Activated CD8-positive, alpha-beta memory T cell treated with anti-CD3 and anti-CD28 coated beads for 48 hours (primary cell): ENCODE measurements around the gene OR4K1.
"Not testable (repeated sequence)": the region's sequence is repeated elsewhere in the genome, so short reads cannot be mapped to it uniquely, and the experiment has no call there.

Experiments
- DNase-seq, 3 experiments: peaks; one replicate each; pipeline ENCODE4 v3.0.0-alpha.2; 2020; ENCODE audit warnings: low read depth in 2 of 3, low spot score in 2 of 3

The OR4K1 gene, protein sequence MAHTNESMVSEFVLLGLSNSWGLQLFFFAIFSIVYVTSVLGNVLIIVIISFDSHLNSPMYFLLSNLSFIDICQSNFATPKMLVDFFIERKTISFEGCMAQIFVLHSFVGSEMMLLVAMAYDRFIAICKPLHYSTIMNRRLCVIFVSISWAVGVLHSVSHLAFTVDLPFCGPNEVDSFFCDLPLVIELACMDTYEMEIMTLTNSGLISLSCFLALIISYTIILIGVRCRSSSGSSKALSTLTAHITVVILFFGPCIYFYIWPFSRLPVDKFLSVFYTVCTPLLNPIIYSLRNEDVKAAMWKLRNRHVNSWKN

DNA sequence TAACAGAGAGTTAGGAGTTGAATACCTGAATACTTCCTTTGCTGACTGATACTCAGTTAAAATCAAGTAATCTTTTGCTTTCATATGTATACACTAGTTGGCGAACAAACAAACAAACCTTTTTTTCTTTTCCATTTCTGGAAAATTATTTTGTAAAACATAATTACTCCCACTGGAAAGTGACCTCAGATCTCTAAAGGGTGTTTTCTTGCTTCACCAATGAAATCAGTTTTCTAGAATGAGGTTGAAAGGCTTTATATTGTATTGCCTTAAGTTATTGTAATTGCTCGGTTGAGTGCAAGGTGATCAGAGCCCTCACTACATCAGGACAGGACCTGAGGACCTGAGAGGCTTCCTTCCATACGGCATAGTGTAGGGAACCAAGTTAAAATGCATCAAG, at the start of gene OR4K1:
Gene OR4K1, plus strand, starts transcription at position 301 of the 400 bp plus-strand sequence. CDS start 4,750 bp downstream, outside the sequence.
- no peak for DNase-seq

DNA sequence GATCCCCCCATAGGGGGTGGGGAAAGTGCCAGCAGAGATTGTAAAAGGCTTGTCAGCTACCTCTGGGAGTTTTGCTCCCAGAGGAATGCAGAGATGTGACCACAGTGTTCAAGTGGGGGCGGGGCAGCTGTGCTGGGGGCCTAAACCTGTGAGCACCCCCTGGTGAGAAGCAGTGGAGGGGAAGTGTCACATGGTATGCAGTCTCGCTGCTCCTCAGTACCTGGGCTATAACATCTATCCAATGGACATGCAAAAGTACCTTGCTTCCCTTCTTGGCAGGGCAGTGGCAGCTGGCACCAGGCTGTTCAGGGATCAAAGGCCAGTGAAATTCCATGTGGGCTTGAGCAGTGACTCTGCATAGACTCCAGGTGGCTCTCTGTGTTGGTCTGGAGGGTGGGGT, 35.4 kb upstream of the OR4K1 start:
- no peak for DNase-seq

DNA sequence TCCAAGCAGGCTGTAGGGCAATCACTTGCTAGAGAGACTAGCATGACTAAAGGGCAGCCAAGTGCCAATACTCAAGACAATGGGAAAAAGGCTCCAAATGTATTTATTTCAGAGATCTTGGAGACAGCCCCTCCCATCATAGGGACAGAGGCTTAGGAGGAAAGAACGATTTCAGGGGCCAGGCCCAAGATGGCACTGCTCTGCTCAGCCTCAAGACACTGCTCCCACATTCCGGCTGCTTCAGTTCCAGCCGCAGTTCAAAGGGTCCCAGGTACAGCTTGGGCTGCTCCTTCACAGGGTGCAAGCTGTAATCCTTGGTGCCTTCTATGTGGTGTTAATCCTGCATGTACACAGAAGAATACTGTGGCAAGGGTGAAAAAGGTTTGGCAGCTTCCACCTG, 29.7 kb upstream of the OR4K1 start:
- DNase-seq: no peak

GRCh38 chr14:19902409-19902808, 28.3 kb upstream of the OR4K1 start:
- DNase-seq: no peak

- DNase-seq: no peak
Observed at GRCh38 chr14:19906665-19907064, 24.1 kb upstream of the OR4K1 start.

DNA sequence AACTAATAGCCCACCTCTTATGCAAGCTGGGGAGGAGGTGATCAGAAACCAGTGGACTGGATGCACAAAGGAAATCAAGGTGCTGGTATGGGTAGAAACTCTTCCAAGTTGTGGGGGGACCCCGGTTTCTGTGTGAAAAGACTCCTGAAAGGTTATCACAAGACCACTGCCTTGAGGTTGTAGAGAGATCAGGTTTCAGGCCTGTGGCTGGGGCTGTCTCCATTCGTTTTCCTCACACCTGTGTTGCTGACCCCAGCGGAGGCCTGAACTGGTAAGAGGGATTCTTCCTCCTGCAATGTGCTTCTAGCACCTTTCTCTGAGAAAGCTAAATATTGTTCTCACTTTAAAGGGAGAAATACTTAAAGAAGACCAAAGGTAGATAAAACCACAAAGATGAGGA, 19.6 kb upstream of the OR4K1 start:
- no peak for DNase-seq

GRCh38 chr14:19917243-19917642, 13.5 kb upstream of the OR4K1 start:
- no peak for DNase-seq

- no peak for DNase-seq
Observed at GRCh38 chr14:19917955-19918518, 12.7 kb upstream of the OR4K1 start.

DNA sequence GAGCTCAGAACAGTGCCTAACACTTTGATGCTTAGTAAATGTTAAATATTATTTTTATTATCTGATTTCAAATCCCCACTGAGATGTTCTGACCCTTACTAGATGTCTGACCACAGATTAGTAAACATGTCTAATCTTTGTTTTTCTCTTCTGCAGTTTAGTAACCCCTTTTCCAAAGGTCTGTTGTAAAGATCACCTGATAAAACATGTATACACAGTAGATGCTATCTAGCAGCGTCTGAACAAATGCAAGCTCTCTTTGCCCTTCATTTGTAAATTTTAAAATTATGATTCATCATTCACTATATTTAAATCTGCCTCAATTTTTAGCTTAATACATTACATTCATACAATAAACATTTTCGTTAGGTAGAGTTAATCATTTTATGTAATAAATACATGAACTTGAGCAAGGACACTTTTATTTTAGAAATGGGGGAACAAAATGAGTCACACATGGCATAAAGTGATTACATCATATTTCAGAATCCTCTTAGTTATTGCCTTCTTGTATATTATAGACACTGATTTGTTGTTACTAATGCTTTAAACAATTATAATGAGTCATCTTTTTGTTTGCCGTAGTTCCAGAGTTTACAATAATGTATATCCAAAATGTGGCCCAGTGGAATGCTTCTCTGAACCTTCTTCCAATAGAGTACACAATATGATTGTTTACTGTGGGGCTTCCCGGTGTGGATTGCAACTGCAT, 12.0 kb upstream of the OR4K1 start:
- DNase-seq: no peak

GRCh38 chr14:19920021-19920657, 10.6 kb upstream of the OR4K1 start, which contains the start of gene OR4K5:
TSS of gene OR4K5 (plus strand) at chr14:19920607. CDS start at chr14:19920607, 0 bp downstream.
- DNase-seq: no peak

- DNase-seq: no peak
Observed at GRCh38 chr14:19941668-19942067, 11.0 kb downstream of the OR4K1 start.

DNA sequence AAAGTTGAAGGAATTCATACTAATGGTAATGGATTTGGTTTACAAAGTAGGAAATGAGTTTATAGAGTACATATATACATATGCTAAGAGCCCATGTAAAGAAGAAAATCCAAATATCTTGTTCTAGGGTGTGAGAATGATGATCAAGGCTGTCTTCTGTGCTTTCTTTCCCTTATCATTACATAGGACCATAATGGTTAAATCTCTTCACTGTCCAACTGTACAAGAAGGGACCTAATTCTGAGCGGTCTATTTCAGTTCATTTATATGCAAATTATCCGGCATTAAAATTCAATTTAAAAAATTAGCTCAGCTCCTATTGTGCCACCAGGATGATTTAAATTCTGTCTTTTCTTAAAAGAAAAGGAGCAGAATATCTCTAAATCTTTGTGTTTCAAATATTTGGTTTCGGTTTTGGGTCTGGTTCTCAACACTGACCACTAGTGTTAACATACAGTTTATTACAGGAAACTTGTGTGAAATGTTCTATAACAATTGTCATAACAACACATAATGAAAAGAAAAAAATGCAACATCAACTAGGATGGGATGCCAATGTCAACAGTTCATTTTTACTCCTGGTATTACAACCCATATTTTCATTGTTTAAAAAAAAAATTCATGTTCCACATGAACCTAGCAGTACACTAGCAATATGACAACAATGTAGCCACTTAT, 16.8 kb downstream of the OR4K1 start:
- no peak for DNase-seq

GRCh38 chr14:19949218-19949617, 18.5 kb downstream of the OR4K1 start:
- no peak for DNase-seq

GRCh38 chr14:19969735-19970134, 39.0 kb downstream of the OR4K1 start:
- not testable (repeated sequence) for DNase-seq

DNA sequence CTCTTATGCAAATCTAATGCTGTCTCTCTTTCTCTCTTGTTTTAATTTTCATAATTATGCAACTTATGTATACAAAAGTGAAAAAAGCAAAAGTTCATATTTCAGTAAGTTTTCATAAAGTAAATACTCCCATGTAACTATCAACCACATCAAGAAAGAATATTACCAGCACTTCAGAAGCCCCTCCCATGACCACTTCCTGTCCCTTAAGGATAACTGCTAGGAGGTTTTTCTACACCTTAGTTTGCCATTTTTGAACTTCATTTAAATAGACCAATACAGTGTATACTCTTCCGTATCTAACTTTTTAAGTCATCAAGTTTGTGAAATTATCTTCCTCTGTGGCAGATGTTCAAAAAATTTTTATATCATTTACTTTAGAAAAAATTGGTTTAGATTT, 44.1 kb downstream of the OR4K1 start:
- DNase-seq: no peak

DNA sequence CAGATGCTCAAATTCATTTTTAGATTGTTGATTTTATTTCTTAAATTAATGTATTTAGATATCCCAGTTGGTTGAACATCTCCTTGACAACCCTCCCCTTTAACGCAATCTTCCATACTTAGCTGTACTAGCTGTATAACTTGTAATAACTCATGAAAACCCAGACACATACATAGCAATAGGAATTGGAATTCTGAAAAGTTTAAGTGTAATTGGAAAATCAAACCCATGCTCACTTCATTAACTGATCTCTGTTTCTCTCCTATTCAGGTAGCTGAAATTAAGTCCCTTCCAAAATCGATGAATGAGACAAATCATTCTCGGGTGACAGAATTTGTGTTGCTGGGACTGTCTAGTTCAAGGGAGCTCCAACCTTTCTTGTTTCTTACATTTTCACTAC, 44.6 kb downstream of the OR4K1 start, which contains the start of gene OR4K15:
Gene OR4K15, plus strand, starts transcription at position 301 of the 400 bp plus-strand sequence. Its CDS starts 0 bp downstream, at position 301.
- DNase-seq: no peak
